SU-DHL-6 (cell line): ENCODE results near the gene DLG1.

Experiments used
- EZH2phosphoT487 ChIP-seq: fragments of 200-600 bp; sonication (generic), shearing (Covaris generic); conservative IDR thresholded peaks from 2 replicates; pipeline ENCODE4 v1.6.1; 2018; ENCODE audit warnings: mild to moderate bottlenecking, antibody characterized with exemption, low read length, moderate library complexity, mixed read lengths
- TF ChIP-seq, protein P1 (sequence below): fragments of 200-600 bp; sonication (generic); IDR thresholded peaks from one replicate; pipeline ENCODE4 v1.5.1; 2017; ENCODE audit warnings: antibody characterized with exemption, mild to moderate bottlenecking, low read length, moderate library complexity; ENCODE audit not compliant: insufficient read depth, poor library complexity, severe bottlenecking

GRCh38 chr3:197136744-197137143 is 161.7 kb downstream of the DLG1 start:
- TF ChIP-seq, protein P1, sequence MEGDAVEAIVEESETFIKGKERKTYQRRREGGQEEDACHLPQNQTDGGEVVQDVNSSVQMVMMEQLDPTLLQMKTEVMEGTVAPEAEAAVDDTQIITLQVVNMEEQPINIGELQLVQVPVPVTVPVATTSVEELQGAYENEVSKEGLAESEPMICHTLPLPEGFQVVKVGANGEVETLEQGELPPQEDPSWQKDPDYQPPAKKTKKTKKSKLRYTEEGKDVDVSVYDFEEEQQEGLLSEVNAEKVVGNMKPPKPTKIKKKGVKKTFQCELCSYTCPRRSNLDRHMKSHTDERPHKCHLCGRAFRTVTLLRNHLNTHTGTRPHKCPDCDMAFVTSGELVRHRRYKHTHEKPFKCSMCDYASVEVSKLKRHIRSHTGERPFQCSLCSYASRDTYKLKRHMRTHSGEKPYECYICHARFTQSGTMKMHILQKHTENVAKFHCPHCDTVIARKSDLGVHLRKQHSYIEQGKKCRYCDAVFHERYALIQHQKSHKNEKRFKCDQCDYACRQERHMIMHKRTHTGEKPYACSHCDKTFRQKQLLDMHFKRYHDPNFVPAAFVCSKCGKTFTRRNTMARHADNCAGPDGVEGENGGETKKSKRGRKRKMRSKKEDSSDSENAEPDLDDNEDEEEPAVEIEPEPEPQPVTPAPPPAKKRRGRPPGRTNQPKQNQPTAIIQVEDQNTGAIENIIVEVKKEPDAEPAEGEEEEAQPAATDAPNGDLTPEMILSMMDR = no peak
- no peak for TF ChIP-seq EZH2phosphoT487
